SU-DHL-6 (cell line): ENCODE measurements around the gene UBE2E1.

Experiments
- CTCF ChIP-seq: fragments of 200-600 bp; sonication (generic); IDR thresholded peaks from one replicate; pipeline ENCODE4 v1.5.1; 2017; ENCODE audit warnings: antibody characterized with exemption, mild to moderate bottlenecking, low read length, moderate library complexity; ENCODE audit not compliant: insufficient read depth, poor library complexity, severe bottlenecking
- EZH2phosphoT487 ChIP-seq: fragments of 200-600 bp; sonication (generic), shearing (Covaris generic); conservative IDR thresholded peaks from 2 replicates; pipeline ENCODE4 v1.6.1; 2018; ENCODE audit warnings: mild to moderate bottlenecking, antibody characterized with exemption, low read length, moderate library complexity, mixed read lengths

- TF ChIP-seq CTCF (no peak), EZH2phosphoT487 (no peak)
These were observed 15.1 kb downstream of the UBE2E1 start for GRCh38 chr3:23820888-23821287.
